IMR-90 (cell line): ENCODE data around the gene GSTM1. TPM values are rescaled to one million over a fixed set of nuclear protein-coding genes. Genes with fewer than 3 reads are reported as not detected.

Experiments
- ATAC-seq: fragments of 200-7000 bp; cut with Tn5 transposase; 2 replicates; pipeline ENCODE4 v1.9.1; 2020; ENCODE audit warnings: low read depth, mild to moderate bottlenecking, moderate library complexity
- BruUV-seq: library from RNA; stranded (reverse); fragments of 400-500 nt; replicated peaks from 2 replicates; lab custom pipeline; 2021; lab: Mats Ljungman, UMichigan
- CTCF ChIA-PET: fragments of 300-600 bp; formaldehyde crosslinking; extraction: SDS; loops from one replicate; lab custom pipeline; 2021; ENCODE audit warnings: antibody characterized with exemption; lab: Yijun Ruan, JAX
- POLR2A ChIA-PET: fragments of 300-600 bp; sonication (Branson Sonifier 250); formaldehyde crosslinking; loops from one replicate; lab custom pipeline; 2022; ENCODE audit warnings: antibody characterized with exemption; ENCODE audit not compliant: unreplicated experiment; lab: Charles Lee
- DNase-seq: peaks from one replicate; pipeline ENCODE4 v3.0.0; 2013
- H2AFZ ChIP-seq: replicated peaks from 2 replicates; pipeline ENCODE3; 2013; ENCODE audit warnings: low read length, mild to moderate bottlenecking; ENCODE audit not compliant: poor library complexity
- H2AK5ac ChIP-seq: 2 replicates; pipeline ENCODE4 v1.6.1; 2013; ENCODE audit warnings: low read depth, low read length, inconsistent platforms
- H2AK9ac ChIP-seq: replicated peaks from 2 replicates; pipeline ENCODE3; 2013; ENCODE audit warnings: mild to moderate bottlenecking, low read depth, low read length, moderate library complexity; ENCODE audit not compliant: poor library complexity
- H2BK120ac ChIP-seq: 2 replicates; pipeline ENCODE4 v1.6.1; 2013; ENCODE audit warnings: low read depth, low read length, inconsistent platforms
- H2BK15ac ChIP-seq: 3 replicates; pipeline ENCODE4 v1.6.1; 2013; ENCODE audit warnings: low read depth, low read length, inconsistent platforms
- H2BK20ac ChIP-seq: 2 replicates; pipeline ENCODE4 v1.6.1; 2013; ENCODE audit warnings: low read depth, mild to moderate bottlenecking, inconsistent platforms, low read length, moderate library complexity
- H2BK5ac ChIP-seq: 2 replicates; pipeline ENCODE4 v1.6.1; 2013; ENCODE audit warnings: mild to moderate bottlenecking, low read depth, low read length, inconsistent platforms; ENCODE audit not compliant: poor library complexity, severe bottlenecking
- H3K14ac ChIP-seq: replicated peaks from 2 replicates; pipeline ENCODE4 v1.6.1; 2013; ENCODE audit warnings: low read depth, low read length, inconsistent platforms
- H3K18ac ChIP-seq: 2 replicates; pipeline ENCODE4 v1.6.1; 2013; ENCODE audit warnings: low read depth, low read length, control low read depth
- H3K23ac ChIP-seq: 2 replicates; pipeline ENCODE4 v1.6.1; 2013; ENCODE audit warnings: low read depth, low read length, inconsistent platforms
- H3K27ac ChIP-seq: 2 replicates; pipeline ENCODE4 v1.5.1; 2013; ENCODE audit warnings: mild to moderate bottlenecking, control low read depth, low read length; ENCODE audit not compliant: insufficient read depth
- H3K27me3 ChIP-seq: 2 replicates; pipeline ENCODE4 v1.6.1; 2013; ENCODE audit warnings: low read length; ENCODE audit not compliant: control insufficient read depth, insufficient read depth
- H3K36me3 ChIP-seq: 2 replicates; pipeline ENCODE4 v1.6.1; 2013; ENCODE audit warnings: low read length, mixed read lengths; ENCODE audit not compliant: control insufficient read depth, insufficient read depth
- H3K4ac ChIP-seq: 2 replicates; pipeline ENCODE4 v1.6.1; 2013; ENCODE audit warnings: low read depth, low read length, inconsistent platforms
- H3K4me1 ChIP-seq: 2 replicates; pipeline ENCODE4 v1.6.1; 2013; ENCODE audit warnings: low read length, mixed read lengths; ENCODE audit not compliant: control insufficient read depth, insufficient read depth
- H3K4me2 ChIP-seq: 2 replicates; pipeline ENCODE4 v1.6.1; 2013; ENCODE audit warnings: low read depth, mild to moderate bottlenecking, control low read depth, low read length, moderate library complexity
- H3K4me3 ChIP-seq: 2 replicates; pipeline ENCODE4 v1.5.1; 2013; ENCODE audit warnings: low read depth, mild to moderate bottlenecking, control low read depth, low read length, moderate library complexity; ENCODE audit not compliant: insufficient read depth
- H3K56ac ChIP-seq: 2 replicates; pipeline ENCODE4 v1.6.1; 2013; ENCODE audit warnings: low read length, inconsistent platforms; ENCODE audit not compliant: insufficient read depth; ENCODE audit errors: extremely low read depth
- H3K79me1 ChIP-seq, 2 experiments: 2 replicates each; pipeline ENCODE4 v1.6.1; 2013; ENCODE audit warnings: low read length in 2 of 2, inconsistent platforms in 1 of 2, low read depth in 1 of 2
- H3K9ac ChIP-seq: 2 replicates; pipeline ENCODE4 v1.6.1; 2013; ENCODE audit warnings: low read depth, low read length, control low read depth
- H3K9me1 ChIP-seq: 2 replicates; pipeline ENCODE4 v1.6.1; 2013; ENCODE audit warnings: low read length, inconsistent platforms; ENCODE audit not compliant: insufficient read depth
- H3K9me3 ChIP-seq: 2 replicates; pipeline ENCODE4 v1.6.1; 2013; ENCODE audit warnings: low read length; ENCODE audit not compliant: control insufficient read depth, insufficient read depth
- H4K20me1 ChIP-seq: 2 replicates; pipeline ENCODE4 v1.6.1; 2013; ENCODE audit warnings: low read length, inconsistent platforms; ENCODE audit not compliant: insufficient read depth
- H4K5ac ChIP-seq: 2 replicates; pipeline ENCODE4 v1.6.1; 2013; ENCODE audit warnings: mild to moderate bottlenecking, low read depth, low read length, control low read depth
- H4K8ac ChIP-seq, 2 experiments: 2 replicates each; pipeline ENCODE4 v1.6.1; 2013; ENCODE audit warnings: low read depth in 2 of 2, low read length in 2 of 2, control low read depth in 1 of 2, inconsistent platforms in 1 of 2
- H4K91ac ChIP-seq: 2 replicates; pipeline ENCODE4 v1.6.1; 2013; ENCODE audit warnings: low read depth, low read length, inconsistent platforms; ENCODE audit not compliant: insufficient read depth
- BHLHE40 ChIP-seq: fragments of 150-350 bp; IDR thresholded peaks from 2 replicates; pipeline ENCODE4 v1.6.1; 2016; ENCODE audit warnings: mild to moderate bottlenecking, low read depth, low read length
- CEBPB ChIP-seq: IDR thresholded peaks from 2 replicates; pipeline ENCODE4 v1.6.1; 2012; ENCODE audit warnings: low read depth, low read length, improper control_type of control experiment
- CTCF ChIP-seq: conservative IDR thresholded peaks from 2 replicates; pipeline ENCODE4 v1.5.1; 2012; ENCODE audit warnings: mild to moderate bottlenecking, low read depth, low read length, improper control_type of control experiment
- ELK1 ChIP-seq: fragments of 150-350 bp; IDR thresholded peaks from 2 replicates; pipeline ENCODE4 v1.6.1; 2016; ENCODE audit warnings: low read depth, mild to moderate bottlenecking, low read length, moderate library complexity, borderline replicate concordance
- FOS ChIP-seq: fragments of 150-350 bp; IDR thresholded peaks from 2 replicates; pipeline ENCODE4 v1.6.1; 2016; ENCODE audit warnings: low read depth, low read length
- MAFK ChIP-seq: IDR thresholded peaks from 2 replicates; pipeline ENCODE4 v1.6.1; 2012; ENCODE audit warnings: low read depth, low read length, improper control_type of control experiment
- MAZ ChIP-seq: IDR thresholded peaks from 2 replicates; pipeline ENCODE4 v1.6.1; 2012; ENCODE audit warnings: low read depth, mild to moderate bottlenecking, low read length, improper control_type of control experiment, moderate library complexity, borderline replicate concordance
- MXI1 ChIP-seq: IDR thresholded peaks from 2 replicates; pipeline ENCODE4 v1.6.1; 2012; ENCODE audit warnings: low read depth, mild to moderate bottlenecking, low read length, moderate library complexity, borderline replicate concordance
- NFE2L2 ChIP-seq: fragments of 150-350 bp; IDR thresholded peaks from 2 replicates; pipeline ENCODE4 v1.6.1; 2016; ENCODE audit warnings: low read depth, mild to moderate bottlenecking, low read length
- POLR2A ChIP-seq: IDR thresholded peaks from 2 replicates; pipeline ENCODE4 v1.6.1; 2012; ENCODE audit warnings: mild to moderate bottlenecking, low read depth, low read length
- RAD21 ChIP-seq: IDR thresholded peaks from 2 replicates; pipeline ENCODE4 v1.6.1; 2012; ENCODE audit warnings: low read length, improper control_type of control experiment
- RFX5 ChIP-seq: IDR thresholded peaks from 2 replicates; pipeline ENCODE4 v1.8.0; 2012; ENCODE audit warnings: low read depth, mild to moderate bottlenecking, low read length, moderate library complexity
- SMC3 ChIP-seq: fragments of 150-350 bp; IDR thresholded peaks from 2 replicates; pipeline ENCODE4 v1.6.1; 2016; ENCODE audit warnings: low read depth, mild to moderate bottlenecking, antibody characterized with exemption, low read length, moderate library complexity
- USF2 ChIP-seq: fragments of 150-350 bp; IDR thresholded peaks from 2 replicates; pipeline ENCODE4 v1.6.1; 2017; ENCODE audit warnings: mild to moderate bottlenecking, antibody characterized with exemption, low read length, low read depth
- WGBS, 2 experiments: methylation state at CpG; one replicate each; pipeline versions ENCODE4 v1.1.5 to v1.1.7; 2013; ENCODE audit warnings: missing lambda C conversion rate in 2 of 2; ENCODE audit not compliant: insufficient read length in 1 of 2; ENCODE audit errors: extremely low coverage in 2 of 2; 5-methylcytosine and 5-hydroxymethylcytosine counted together
- dilution Hi-C: fragments of 300-500 bp; cut with HindIII; formaldehyde crosslinking; loops from one replicate; pipeline ENCODE4 v1.14.3; 2018; ENCODE audit warnings: low sequenced_read_pairs; ENCODE audit not compliant: unreplicated experiment
- in situ Hi-C: fragments of 300-500 bp; cut with MboI; formaldehyde crosslinking; loops from 3 replicates; pipeline ENCODE4 v1.14.3; 2019; ENCODE audit warnings: low sequenced_read_pairs, inconsistent platforms, mixed read lengths
- intact Hi-C: fragments of 100-400 bp; cut with micrococcal nuclease; formaldehyde crosslinking; loops from 2 replicates; pipeline ENCODE4 v1.10.0; 2022
- polyA plus RNA-seq, 3 experiments: library from polyadenylated mRNA; depleted of rRNA; stranded (reverse); fragments of >200 nt; gene quantifications; 2 replicates each; pipeline ENCODE4 v1.2.3, GENCODE V29; 2012; ENCODE audit warnings: low replicate concordance in 1 of 3
- total RNA-seq: library from RNA; depleted of rRNA; stranded (reverse); fragments of >200 nt; gene quantifications from 2 replicates; pipeline ENCODE4 v1.2.3, GENCODE V29; 2012

GSTM1 gene
- total and polyA plus RNA-seq, 2 of the 4 experiments (the other 2 are of a cell fraction) = not detected

- H3K4me3 ChIP-seq = no peak overlapping the region
- intact Hi-C loops = no loop called here
- H4K8ac ChIP-seq = no peak overlapping the region
- H3K18ac ChIP-seq = no peak overlapping the region
- in situ Hi-C loops = no loop called here
- no peak overlapping the region for H4K5ac ChIP-seq
- H3K56ac ChIP-seq = no peak overlapping the region
- H3K27me3 ChIP-seq = no peaks in the 10 kb centered on the region
- no peak overlapping the region for H3K27ac ChIP-seq
- no TSS peak for BruUV-seq
- no peak overlapping the region for H3K14ac ChIP-seq
- H4K20me1 ChIP-seq = no peaks in the 10 kb centered on the region
- H2BK15ac ChIP-seq = no peak overlapping the region
- no peak overlapping the region for H2BK5ac ChIP-seq
- peaks cover 0 to 10% of the 10 kb centered on the region in 2 experiments; a peak in 3 of 4 replicates for H3K79me1 ChIP-seq
- WGBS, 2 experiments = no CpG with 5 or more reads among the region's 4 CpGs
- no peak overlapping the region for H3K4ac ChIP-seq
- ATAC-seq = no peak
- no peak overlapping the region for H2BK120ac ChIP-seq
- dilution Hi-C loops = no loop called here
- POLR2A ChIA-PET = no interaction called here
- no peaks in the 10 kb centered on the region for H3K9me3 ChIP-seq
- no peak overlapping the region for H3K23ac ChIP-seq
- no peak overlapping the region for H2AK9ac ChIP-seq
- no peak overlapping the region for H2AFZ ChIP-seq
- H2BK20ac ChIP-seq = no peak overlapping the region
- peaks cover 16% of the 10 kb centered on the region; the same call in 1 of the 2 replicates for H3K36me3 ChIP-seq
- no peak for TF ChIP-seq CEBPB
- TF ChIP-seq MAFK = no peak
- no peak for TF ChIP-seq RFX5
- no peak for TF ChIP-seq USF2
- TF ChIP-seq MAZ = no peak
- TF ChIP-seq ELK1 = no peak
- TF ChIP-seq POLR2A = no peak
- TF ChIP-seq FOS = no peak
- TF ChIP-seq SMC3 = no peak
- no peak for TF ChIP-seq RAD21
- no peak for TF ChIP-seq CTCF
- no peak for TF ChIP-seq MXI1
- TF ChIP-seq NFE2L2 = no peak
- TF ChIP-seq BHLHE40 = no peak
- H2AK5ac ChIP-seq = no peak overlapping the region
- CTCF ChIA-PET = no interaction called here
- peaks cover 9% of the 10 kb centered on the region for H3K9me1 ChIP-seq
- no peak overlapping the region for H3K9ac ChIP-seq
- H3K4me1 ChIP-seq = no peaks in the 10 kb centered on the region; the same call in 1 of the 2 replicates
- no peak overlapping the region for H3K4me2 ChIP-seq
- no peak for DNase-seq
- H4K91ac ChIP-seq = no peak overlapping the region
Measured at GRCh38 chr1:109657395-109657794, 30.2 kb upstream of the GSTM1 start.
